Ectodermal cell (in vitro differentiated cells): ENCODE data around the gene PACSIN1.

Experiments
- H3K27ac ChIP-seq: 2 replicates; pipeline ENCODE4 v1.7.0; 2013; ENCODE audit warnings: mild to moderate bottlenecking, low read depth, low read length; ENCODE audit not compliant: insufficient read depth, poor library complexity, severe bottlenecking
- H3K27me3 ChIP-seq: 2 replicates; pipeline ENCODE4 v1.7.0; 2013; ENCODE audit warnings: mild to moderate bottlenecking, low read length; ENCODE audit not compliant: insufficient read depth, control insufficient read depth, poor library complexity, severe bottlenecking
- H3K36me3 ChIP-seq: one replicate; pipeline ENCODE4 v1.7.0; 2013; ENCODE audit warnings: low read length; ENCODE audit not compliant: control insufficient read depth, insufficient read depth
- H3K4me1 ChIP-seq: one replicate; pipeline ENCODE4 v1.7.0; 2013; ENCODE audit warnings: low read length; ENCODE audit not compliant: control insufficient read depth, insufficient read depth
- H3K4me3 ChIP-seq: 2 replicates; pipeline ENCODE4 v1.7.0; 2013; ENCODE audit warnings: low read depth, low read length, control low read depth; ENCODE audit not compliant: insufficient read depth
- H3K9me3 ChIP-seq: 2 replicates; pipeline ENCODE4 v1.7.0; 2013; ENCODE audit warnings: mild to moderate bottlenecking, low read length, moderate library complexity; ENCODE audit not compliant: control insufficient read depth
- WGBS, 2 experiments: methylation state at CpG; one replicate each; pipeline ENCODE4 v1.1.7; 2013; ENCODE audit warnings: missing lambda C conversion rate in 2 of 2; 5-methylcytosine and 5-hydroxymethylcytosine counted together

PACSIN1 gene

DNA sequence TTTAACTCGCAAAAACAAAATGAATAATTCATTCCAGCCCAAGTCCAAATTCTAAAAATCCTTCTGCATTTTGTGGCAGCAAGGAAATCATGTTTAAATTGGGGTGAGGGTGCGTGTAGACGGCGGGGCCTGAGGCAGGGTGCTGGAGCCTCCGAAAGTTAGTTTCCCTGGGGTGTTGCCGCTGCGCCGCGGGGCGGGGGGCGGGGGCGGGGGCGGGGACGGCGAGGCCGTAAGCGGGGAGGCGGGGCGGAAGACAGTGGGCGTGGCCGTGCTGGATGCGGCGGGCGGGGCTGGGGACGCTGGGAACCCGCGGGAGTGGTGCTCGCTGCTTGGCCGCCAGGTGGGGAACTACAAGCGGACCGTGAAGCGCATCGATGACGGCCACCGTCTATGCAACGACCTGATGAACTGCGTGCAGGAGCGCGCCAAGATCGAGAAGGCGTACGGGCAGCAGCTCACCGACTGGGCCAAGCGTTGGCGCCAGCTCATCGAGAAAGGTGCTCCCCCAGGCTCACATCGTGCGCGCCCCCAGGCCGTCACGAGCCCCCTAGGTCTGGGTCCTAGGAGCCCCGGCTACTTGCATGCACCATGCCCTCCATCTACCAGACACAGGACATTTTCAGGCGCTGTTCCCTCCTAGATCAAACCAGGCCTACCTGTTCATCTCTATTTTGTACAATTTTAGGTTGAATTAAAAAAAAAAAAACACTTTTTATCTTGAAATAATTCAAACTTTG is 61.3 kb downstream of the PACSIN1 start:
- WGBS, 2 experiments, result 3 to 4% methylated on average over 50 to 52 of the region's 53 CpGs
- Histone ChIP-seq H3K36me3 (no peaks in the 10 kb centered on the region), H3K9me3 (no peaks in the 10 kb centered on the region), H3K27me3 (peaks cover 5% of the 10 kb centered on the region), H3K4me3 (no peak overlapping the region), H3K27ac (no peak overlapping the region), H3K4me1 (peaks cover 12% of the 10 kb centered on the region)

GRCh38 chr6:34527751-34528670 is 62.1 kb downstream of the PACSIN1 start:
- H3K27ac ChIP-seq, result no peak overlapping the region
- H3K36me3 ChIP-seq, result no peaks in the 10 kb centered on the region
- H3K9me3 ChIP-seq, result no peaks in the 10 kb centered on the region
- peaks cover 5% of the 10 kb centered on the region for H3K27me3 ChIP-seq
- 83 to 87% methylated on average over 12 of the region's 12 CpGs for WGBS, 2 experiments
- H3K4me3 ChIP-seq, result no peak overlapping the region
- peaks cover 12% of the 10 kb centered on the region for H3K4me1 ChIP-seq

- Histone ChIP-seq H3K27me3 (peaks cover 5% of the 10 kb centered on the region), H3K27ac (no peak overlapping the region), H3K36me3 (no peaks in the 10 kb centered on the region), H3K9me3 (no peaks in the 10 kb centered on the region), H3K4me1 (peaks cover 12% of the 10 kb centered on the region), H3K4me3 (no peak overlapping the region)
- WGBS, 2 experiments, result 93 to 94% methylated on average over 8 of the region's 8 CpGs
Measured at GRCh38 chr6:34528996-34529664, 63.3 kb downstream of the PACSIN1 start.

DNA sequence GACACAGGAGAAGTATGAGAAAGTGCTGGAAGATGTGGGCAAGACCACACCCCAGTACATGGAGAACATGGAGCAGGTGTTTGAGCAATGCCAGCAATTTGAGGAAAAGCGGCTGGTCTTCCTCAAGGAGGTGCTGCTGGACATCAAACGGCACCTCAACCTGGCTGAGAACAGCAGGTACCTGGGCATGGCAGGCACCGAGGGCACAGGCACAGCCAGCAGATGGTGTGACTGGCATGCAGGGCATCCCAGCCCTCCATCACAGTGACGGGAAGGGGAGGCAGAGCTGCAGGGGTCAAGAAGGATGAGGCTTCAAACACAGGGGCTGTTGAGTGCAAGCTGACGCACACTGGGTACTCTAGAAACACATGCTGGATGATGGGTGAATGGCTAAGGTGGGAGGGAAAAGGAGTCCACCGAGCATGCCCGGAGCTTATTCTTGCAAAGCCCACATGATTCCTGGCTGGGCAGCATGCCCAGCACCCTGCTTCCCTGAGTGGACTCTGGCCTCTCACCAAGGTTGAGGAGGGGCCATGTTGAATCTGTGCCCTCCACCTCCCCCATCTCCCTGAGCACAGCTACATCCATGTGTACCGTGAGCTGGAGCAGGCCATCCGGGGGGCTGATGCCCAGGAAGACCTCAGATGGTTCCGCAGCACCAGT is 63.9 kb downstream of the PACSIN1 start:
- Histone ChIP-seq H3K9me3 (no peaks in the 10 kb centered on the region), H3K4me3 (no peak overlapping the region), H3K36me3 (no peaks in the 10 kb centered on the region), H3K4me1 (peaks cover 12% of the 10 kb centered on the region), H3K27ac (no peak overlapping the region), H3K27me3 (peaks cover 5% of the 10 kb centered on the region)
- 89 to 95% methylated on average over 10 of the region's 10 CpGs for WGBS, 2 experiments

DNA sequence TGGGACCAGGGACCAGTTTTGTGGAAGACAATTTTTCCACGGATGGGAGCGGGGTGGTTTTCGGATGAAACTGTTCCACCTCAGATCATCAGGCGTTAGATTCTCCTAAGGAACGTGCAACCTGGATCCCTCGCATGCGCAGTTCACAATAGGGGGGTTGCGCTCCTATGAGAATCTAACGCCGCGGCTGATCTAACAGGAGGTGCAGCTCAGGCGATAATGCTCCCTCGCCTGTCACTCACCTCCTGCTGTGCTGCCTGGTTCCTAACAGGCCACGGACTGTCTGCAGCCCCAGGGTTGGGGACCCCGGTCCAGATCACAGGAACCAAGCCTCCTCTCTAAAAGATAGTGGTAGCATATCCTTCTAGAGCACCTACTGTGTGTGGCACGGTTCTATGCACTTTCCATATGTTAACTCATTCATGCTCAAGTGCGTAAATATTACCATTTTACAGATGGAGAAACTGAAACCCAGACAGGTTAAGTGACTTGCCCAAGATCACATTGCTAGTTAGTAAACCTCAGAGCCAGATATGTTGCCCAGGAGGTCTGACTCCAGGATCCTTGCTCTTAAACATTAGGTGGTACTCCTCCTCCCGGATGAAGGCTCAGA is 65.0 kb downstream of the PACSIN1 start:
- H3K27me3 ChIP-seq, result peaks cover 5% of the 10 kb centered on the region
- peaks cover 12% of the 10 kb centered on the region for H3K4me1 ChIP-seq
- no peaks in the 10 kb centered on the region for H3K9me3 ChIP-seq
- 93 to 94% methylated on average over 18 of the region's 18 CpGs for WGBS, 2 experiments
- no peak overlapping the region for H3K4me3 ChIP-seq
- no peaks in the 10 kb centered on the region for H3K36me3 ChIP-seq
- no peak overlapping the region for H3K27ac ChIP-seq

DNA sequence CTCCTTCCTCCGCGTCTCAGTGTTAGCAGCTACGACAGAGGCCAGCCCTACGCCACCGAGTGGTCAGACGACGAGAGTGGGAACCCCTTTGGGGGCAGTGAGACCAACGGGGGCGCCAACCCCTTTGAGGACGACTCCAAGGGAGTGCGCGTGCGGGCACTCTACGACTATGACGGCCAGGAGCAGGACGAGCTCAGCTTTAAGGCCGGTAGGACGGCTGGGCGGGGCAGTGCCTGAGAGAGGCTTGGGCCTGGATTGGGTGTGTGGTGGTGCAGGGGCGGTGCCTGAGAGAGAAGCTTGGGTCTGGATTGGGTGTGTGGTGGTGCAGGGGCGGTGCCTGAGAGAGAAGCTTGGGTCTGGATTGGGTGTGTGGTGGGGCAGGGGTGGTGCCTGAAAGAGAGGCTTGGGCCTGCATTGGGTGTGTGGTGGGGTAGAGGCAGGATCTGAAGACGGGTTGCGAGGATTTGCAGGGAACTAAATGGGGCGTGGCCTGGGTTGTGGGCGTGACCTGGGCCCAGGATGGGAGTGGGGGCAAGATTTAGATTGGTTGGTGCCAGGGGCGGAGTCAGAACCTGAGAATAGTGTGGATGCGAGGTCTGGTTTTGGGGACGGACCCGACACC is 65.8 kb downstream of the PACSIN1 start:
- peaks cover 5% of the 10 kb centered on the region for H3K27me3 ChIP-seq
- no peak overlapping the region for H3K27ac ChIP-seq
- no peaks in the 10 kb centered on the region for H3K9me3 ChIP-seq
- 92% methylated on average over 29 of the region's 29 CpGs for WGBS, 2 experiments
- no peak overlapping the region for H3K4me3 ChIP-seq
- H3K36me3 ChIP-seq, result no peaks in the 10 kb centered on the region
- H3K4me1 ChIP-seq, result peaks cover 4% of the 10 kb centered on the region

DNA sequence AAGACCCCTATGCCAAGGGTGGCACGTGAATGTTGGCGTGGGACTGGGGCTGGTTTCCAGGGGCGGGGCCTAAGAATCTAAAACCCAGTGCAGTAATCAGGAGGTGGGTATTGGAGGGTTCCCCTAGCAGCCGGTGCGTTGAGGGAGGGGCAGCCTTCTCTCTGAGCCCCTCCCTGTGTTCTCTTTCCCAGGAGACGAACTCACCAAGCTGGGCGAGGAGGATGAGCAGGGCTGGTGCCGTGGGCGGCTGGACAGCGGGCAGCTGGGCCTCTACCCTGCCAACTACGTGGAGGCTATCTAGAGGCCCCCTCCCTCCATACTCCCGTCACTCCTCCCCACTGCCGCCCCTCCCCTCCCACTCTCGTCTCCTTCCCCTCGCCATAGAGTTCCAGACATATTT is 66.4 kb downstream of the PACSIN1 start:
- Histone ChIP-seq H3K27ac (no peak overlapping the region), H3K4me1 (peaks cover 4% of the 10 kb centered on the region), H3K4me3 (no peak overlapping the region), H3K36me3 (no peaks in the 10 kb centered on the region), H3K27me3 (peaks cover 5% of the 10 kb centered on the region), H3K9me3 (no peaks in the 10 kb centered on the region)
- 94 to 95% methylated on average over 15 of the region's 15 CpGs for WGBS, 2 experiments

GRCh38 chr6:34534146-34534545 is 68.3 kb downstream of the PACSIN1 start:
- H3K27me3 ChIP-seq, result no peaks in the 10 kb centered on the region

GRCh38 chr6:34534656-34535055 is 68.8 kb downstream of the PACSIN1 start:
- H3K27ac ChIP-seq, result no peak overlapping the region
- 92 to 93% methylated on average over 16 of the region's 16 CpGs for WGBS, 2 experiments
- H3K27me3 ChIP-seq, result no peaks in the 10 kb centered on the region
- H3K4me3 ChIP-seq, result no peak overlapping the region
- no peaks in the 10 kb centered on the region for H3K9me3 ChIP-seq
- H3K36me3 ChIP-seq, result no peaks in the 10 kb centered on the region
- no peaks in the 10 kb centered on the region for H3K4me1 ChIP-seq

More at GRCh38 chr6:34534146-34534545, 68.3 kb downstream of the PACSIN1 start:
- WGBS, 2 experiments, result 93 to 95% methylated on average over 6 of the region's 6 CpGs
- Histone ChIP-seq H3K9me3 (no peaks in the 10 kb centered on the region), H3K4me3 (no peak overlapping the region), H3K27ac (no peak overlapping the region), H3K4me1 (no peaks in the 10 kb centered on the region), H3K36me3 (no peaks in the 10 kb centered on the region)
